HCT116 (cell line): ENCODE results near the gene SLC26A2. TPM values are rescaled to one million over a fixed set of nuclear protein-coding genes. Genes with fewer than 3 reads are reported as not detected.

ENCODE experiments used
- ATAC-seq: fragments of 200-7000 bp; cut with Tn5 transposase; 2 replicates; pipeline ENCODE4 v1.9.1; 2020; ENCODE audit warnings: mild to moderate bottlenecking, moderate library complexity
- BruUV-seq: library from RNA; stranded (reverse); fragments of 400-500 nt; replicated peaks from 2 replicates; lab custom pipeline; 2021; lab: Mats Ljungman, UMichigan
- CTCF ChIA-PET: fragments of 300-600 bp; sonication (Branson Sonifier 250); formaldehyde crosslinking; loops from one replicate; lab custom pipeline; 2021; ENCODE audit warnings: antibody characterized with exemption; lab: Charles Lee
- POLR2A ChIA-PET: fragments of 300-600, 350-600 bp; sonication (Branson Sonifier 250); formaldehyde crosslinking; loops from one replicate; lab custom pipeline; 2021; ENCODE audit warnings: antibody characterized with exemption; lab: Charles Lee
- RAD21 ChIA-PET, 2 experiments: fragments of 300-600 bp; sonication (Branson Sonifier 250); formaldehyde crosslinking; loops; one replicate each; lab custom pipeline; 2023; ENCODE audit warnings: low total read pairs in 2 of 2; ENCODE audit not compliant: uncharacterized antibody in 2 of 2, unreplicated experiment in 2 of 2, low non-redundant PET in 1 of 2; lab: Charles Lee
- DNase-seq: peaks from one replicate; pipeline ENCODE4 v3.0.0-alpha.2; 2010; ENCODE audit warnings: low read depth, low spot score
- H2AFZ ChIP-seq: fragments of 200-600 bp; shearing (Covaris generic), sonication (generic); 2 replicates; pipeline ENCODE4 v1.6.1; 2017; ENCODE audit warnings: low read depth, mixed run types, mixed read lengths, antibody characterized with exemption, low read length; ENCODE audit not compliant: poor library complexity, severe bottlenecking
- H3K27ac ChIP-seq: 2 replicates; pipeline ENCODE4 v1.5.1; 2012; ENCODE audit warnings: low read depth, low read length
- H3K27me3 ChIP-seq: fragments of 200-600 bp; sonication (generic); 2 replicates; pipeline ENCODE4 v1.6.1; 2016; ENCODE audit warnings: mixed run types, low read length, mixed read lengths; ENCODE audit not compliant: insufficient read depth
- H3K36me3 ChIP-seq, 2 experiments: fragments of 200-500 bp in 1 of 2; fragments of 200-600 bp in 1 of 2; sonication (Bioruptor generic) in 1 of 2; sonication (generic) in 1 of 2; 2 replicates each; pipeline versions ENCODE4 v1.5.1 to v1.6.1; 2014 to 2016; ENCODE audit warnings: low read length in 2 of 2, inconsistent platforms in 1 of 2, mixed read lengths in 1 of 2, mixed run types in 1 of 2; ENCODE audit not compliant: insufficient read depth in 2 of 2, control insufficient read depth in 1 of 2
- H3K4me1 ChIP-seq, 2 experiments: fragments of 200-600 bp in 1 of 2; sonication (generic) in 1 of 2; 2 replicates each; pipeline versions ENCODE4 v1.5.1 to v1.6.1; 2012 to 2017; ENCODE audit warnings: low read length in 2 of 2, inconsistent platforms in 1 of 2, mild to moderate bottlenecking in 1 of 2, mixed read lengths in 1 of 2, mixed run types in 1 of 2, moderate library complexity in 1 of 2; ENCODE audit not compliant: insufficient read depth in 2 of 2, control insufficient read depth in 1 of 2
- H3K4me2 ChIP-seq: fragments of 200-600 bp; sonication (generic); 2 replicates; pipeline ENCODE4 v1.6.1; 2017; ENCODE audit warnings: mixed run types, low read length, mixed read lengths
- H3K4me3 ChIP-seq, 2 experiments: fragments of 200-600 bp in 1 of 2; sonication (generic) in 1 of 2; replicated peaks in 1 of 2; 2 replicates each; pipeline ENCODE4 v1.5.1; 2011 to 2016; ENCODE audit warnings: low read length in 2 of 2, control low read depth in 1 of 2, low read depth in 1 of 2, mild to moderate bottlenecking in 1 of 2, mixed read lengths in 1 of 2, mixed run types in 1 of 2
- H3K79me2 ChIP-seq: fragments of 200-600 bp; sonication (generic); 2 replicates; pipeline ENCODE4 v1.6.1; 2017; ENCODE audit warnings: mild to moderate bottlenecking, mixed run types, low read length, moderate library complexity, mixed read lengths; ENCODE audit not compliant: insufficient read depth
- H3K9ac ChIP-seq: fragments of 200-600 bp; sonication (generic); 2 replicates; pipeline ENCODE4 v1.6.1; 2016; ENCODE audit warnings: low read length, mixed read lengths
- H3K9me2 ChIP-seq: fragments of 200-600 bp; sonication (generic), shearing (Covaris generic); 2 replicates; pipeline ENCODE4 v1.6.1; 2017; ENCODE audit warnings: mixed run types, mild to moderate bottlenecking, moderate library complexity; ENCODE audit not compliant: insufficient read depth
- H3K9me3 ChIP-seq, 2 experiments: fragments of 200-500 bp in 1 of 2; fragments of 200-600 bp in 1 of 2; sonication (Bioruptor generic) in 1 of 2; sonication (generic) in 1 of 2; 2 replicates each; pipeline ENCODE4 v1.6.1; 2014 to 2017; ENCODE audit warnings: low read length in 2 of 2, mixed read lengths in 2 of 2, inconsistent platforms in 1 of 2, low read depth in 1 of 2, mild to moderate bottlenecking in 1 of 2, mixed run types in 1 of 2, moderate library complexity in 1 of 2; ENCODE audit not compliant: control insufficient read depth in 1 of 2, insufficient read depth in 1 of 2
- H4K20me1 ChIP-seq: fragments of 200-600 bp; sonication (generic), shearing (Covaris generic); 2 replicates; pipeline ENCODE4 v1.6.1; 2017; ENCODE audit warnings: mixed run types, mild to moderate bottlenecking, moderate library complexity; ENCODE audit not compliant: insufficient read depth
- ATF3 ChIP-seq: IDR thresholded peaks from 2 replicates; pipeline ENCODE4 v1.6.1; 2012
- EGR1 ChIP-seq: IDR thresholded peaks from 2 replicates; pipeline ENCODE4 v1.6.1; 2012; ENCODE audit warnings: low read depth
- EZH2 ChIP-seq: fragments of 200-600 bp; sonication (generic); IDR thresholded peaks from 2 replicates; pipeline ENCODE4 v1.6.1; 2017; ENCODE audit warnings: antibody characterized with exemption, mixed run types
- EZH2phosphoT487 ChIP-seq: fragments of 200-600 bp; IDR thresholded peaks from 2 replicates; pipeline ENCODE4 v1.6.1; 2018; ENCODE audit warnings: antibody characterized with exemption, borderline replicate concordance
- POLR2A ChIP-seq: IDR thresholded peaks from 2 replicates; pipeline ENCODE4 v1.7.0; 2011; ENCODE audit warnings: borderline replicate concordance; ENCODE audit not compliant: insufficient read depth, insufficient read length; ENCODE audit errors: extremely low read depth
- RAD21 ChIP-seq: IDR thresholded peaks from 2 replicates; pipeline ENCODE4 v1.6.1; 2012; ENCODE audit warnings: low read depth, mild to moderate bottlenecking
- SIN3A ChIP-seq: IDR thresholded peaks from 2 replicates; pipeline ENCODE4 v1.6.1; 2012; ENCODE audit warnings: low read depth
- TCF7L2 ChIP-seq: IDR thresholded peaks from 2 replicates; pipeline ENCODE4 v1.7.0; 2011; ENCODE audit warnings: borderline replicate concordance, inconsistent platforms; ENCODE audit not compliant: insufficient read depth, insufficient read length; ENCODE audit errors: extremely low read depth
- YY1 ChIP-seq: IDR thresholded peaks from 2 replicates; pipeline ENCODE4 v1.6.1; 2011; ENCODE audit warnings: low read length, low read depth, moderate library complexity, mild to moderate bottlenecking; ENCODE audit not compliant: insufficient replicate concordance; ENCODE audit errors: extremely low read depth
- ZFX ChIP-seq: fragments of 450-650 bp; IDR thresholded peaks from 2 replicates; pipeline ENCODE4 v1.6.1; 2017
- intact Hi-C: fragments of 100-400 bp; cut with micrococcal nuclease; formaldehyde crosslinking; loops from 2 replicates; pipeline ENCODE4 v1.10.0; 2022
- total RNA-seq: library from RNA; stranded (reverse); gene quantifications from one replicate; pipeline ENCODE4 v1.2.1, GENCODE V29; 2021; ENCODE audit not compliant: unreplicated experiment
- TF ChIP-seq, protein P1 (sequence below), 3 experiments: fragments of 200-600 bp in 1 of 3; sonication (generic) in 1 of 3; IDR thresholded peaks in 2 of 3; conservative IDR thresholded peaks in 1 of 3; 2 replicates each; pipeline ENCODE4 v1.5.1; 2012 to 2017; ENCODE audit warnings: low read depth in 2 of 3, low read length in 2 of 3, antibody characterized with exemption in 1 of 3, borderline replicate concordance in 1 of 3, control low read depth in 1 of 3, mild to moderate bottlenecking in 1 of 3, mixed read lengths in 1 of 3, mixed run types in 1 of 3, moderate library complexity in 1 of 3; ENCODE audit not compliant: insufficient read depth in 1 of 3

Gene SLC26A2
- total RNA-seq, 1 experiment from 2014 or later = 7.8 TPM

DNA sequence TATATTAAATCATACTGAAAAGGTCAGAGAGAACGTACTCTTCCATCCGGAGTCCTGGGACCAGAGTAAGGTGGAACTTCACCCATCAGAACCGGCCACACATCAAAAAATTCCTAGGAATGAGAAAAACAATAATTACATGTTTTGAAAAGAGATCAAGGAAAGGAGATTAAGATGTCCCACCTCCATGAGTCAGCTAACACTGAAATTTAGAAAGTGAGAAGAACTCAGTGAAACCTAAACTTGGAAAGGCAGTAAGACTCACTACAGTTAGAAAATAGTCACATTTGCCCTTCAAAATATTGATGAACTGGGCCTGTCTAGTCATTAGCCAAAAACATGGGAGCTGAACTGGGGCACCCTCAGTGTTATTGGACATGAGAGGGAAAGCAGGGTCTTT, 39.0 kb upstream of the SLC26A2 start:
- DNase-seq = no peak
- Histone ChIP-seq H3K79me2 (no peaks in the 10 kb centered on the region), H4K20me1 (no peaks in the 10 kb centered on the region)
- TF ChIP-seq YY1 (no peak), EZH2 (no peak), TCF7L2 (no peak), SIN3A (no peak), ATF3 (no peak), RAD21 (no peak), ZFX (no peak), EZH2phosphoT487 (no peak), POLR2A (no peak), EGR1 (no peak)
- TF ChIP-seq, protein P1, sequence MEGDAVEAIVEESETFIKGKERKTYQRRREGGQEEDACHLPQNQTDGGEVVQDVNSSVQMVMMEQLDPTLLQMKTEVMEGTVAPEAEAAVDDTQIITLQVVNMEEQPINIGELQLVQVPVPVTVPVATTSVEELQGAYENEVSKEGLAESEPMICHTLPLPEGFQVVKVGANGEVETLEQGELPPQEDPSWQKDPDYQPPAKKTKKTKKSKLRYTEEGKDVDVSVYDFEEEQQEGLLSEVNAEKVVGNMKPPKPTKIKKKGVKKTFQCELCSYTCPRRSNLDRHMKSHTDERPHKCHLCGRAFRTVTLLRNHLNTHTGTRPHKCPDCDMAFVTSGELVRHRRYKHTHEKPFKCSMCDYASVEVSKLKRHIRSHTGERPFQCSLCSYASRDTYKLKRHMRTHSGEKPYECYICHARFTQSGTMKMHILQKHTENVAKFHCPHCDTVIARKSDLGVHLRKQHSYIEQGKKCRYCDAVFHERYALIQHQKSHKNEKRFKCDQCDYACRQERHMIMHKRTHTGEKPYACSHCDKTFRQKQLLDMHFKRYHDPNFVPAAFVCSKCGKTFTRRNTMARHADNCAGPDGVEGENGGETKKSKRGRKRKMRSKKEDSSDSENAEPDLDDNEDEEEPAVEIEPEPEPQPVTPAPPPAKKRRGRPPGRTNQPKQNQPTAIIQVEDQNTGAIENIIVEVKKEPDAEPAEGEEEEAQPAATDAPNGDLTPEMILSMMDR (IDR thresholded peaks at IDR 0.05 in 2 of 3, conservative IDR thresholded peaks at IDR 0.05 in 1 of 3; ENCODE audit: borderline replicate concordance in 1 of 3, insufficient read depth in 1 of 3, low read depth in 2 of 3, low read length in 2 of 3) = no peak
- TF ChIP-seq, all 23 proteins: peak for 0
- no peaks in the 10 kb centered on the region for H3K36me3 ChIP-seq
- ATAC-seq = no peak
- no peak overlapping the region for H3K9ac ChIP-seq
- RAD21 ChIA-PET = no interaction called here
- no peak overlapping the region for H3K4me3 ChIP-seq
- H3K27ac ChIP-seq = no peak overlapping the region
- no peaks in the 10 kb centered on the region for H3K9me3 ChIP-seq
- POLR2A ChIA-PET = interaction anchor here (0.8 kb wide), 1 partner anchor 25 kb away, joined by 3 read pairs; no protein-coding TSS in a partner anchor
- no peaks in the 10 kb centered on the region for H3K4me1 ChIP-seq
- BruUV-seq = no TSS peak
- H3K27me3 ChIP-seq = no peaks in the 10 kb centered on the region
- no peak overlapping the region for H3K4me2 ChIP-seq
- intact Hi-C loops = no loop called here
- no peaks in the 10 kb centered on the region for H3K9me2 ChIP-seq
- CTCF ChIA-PET = interaction anchor here (1.1 kb wide), 1 partner anchor 18 kb away, joined by 3 read pairs; no protein-coding TSS in a partner anchor
- H2AFZ ChIP-seq = no peak overlapping the region
